ENCODE measurements around the gene PLCB1. TPM values are rescaled to one million over a fixed set of nuclear protein-coding genes. Genes with fewer than 3 reads are reported as not detected.

PLCB1 gene
- total RNA-seq, 1 donor, result 20.7 TPM

Small RNA genes within 50 kb of the gene (small RNA-seq; reads per million reads assigned to genes)
- gene AL445567.1, result not detected
- not detected for gene RNU105B

Other genes with a start within 250 kb of the PLCB1 start
- gene HAO1, start 191.8 kb upstream of the PLCB1 start, total RNA-seq, result not detected
- gene TMX4, start 112.5 kb upstream of the PLCB1 start, total RNA-seq, result 21.3 TPM

Data from hematopoietic multipotent progenitor cell (in vitro differentiated cells).